Osteocyte (in vitro differentiated cells): ENCODE results near the gene AIG1. TPM values are rescaled to one million over a fixed set of nuclear protein-coding genes. Genes with fewer than 3 reads are reported as not detected.

Experiments
- DNase-seq: peaks from one replicate; pipeline ENCODE4 v3.0.0; 2021; ENCODE audit warnings: mixed read lengths; ENCODE audit not compliant: unreplicated experiment; ENCODE audit errors: extremely low spot score
- H3K27ac Mint-ChIP-seq: one replicate; pipeline ENCODE4 v1.8.0; 2021; ENCODE audit warnings: mild to moderate bottlenecking, mixed read lengths; ENCODE audit not compliant: unreplicated experiment
- H3K27me3 Mint-ChIP-seq: one replicate; pipeline ENCODE4 v1.8.0; 2021; ENCODE audit warnings: mixed read lengths; ENCODE audit not compliant: unreplicated experiment
- H3K36me3 Mint-ChIP-seq: one replicate; pipeline ENCODE4 v1.8.0; 2021; ENCODE audit warnings: mixed read lengths; ENCODE audit not compliant: unreplicated experiment
- H3K4me1 Mint-ChIP-seq: one replicate; pipeline ENCODE4 v1.8.0; 2021; ENCODE audit warnings: mixed read lengths; ENCODE audit not compliant: unreplicated experiment
- H3K4me3 Mint-ChIP-seq: one replicate; pipeline ENCODE4 v1.8.0; 2021; ENCODE audit warnings: mild to moderate bottlenecking, moderate library complexity, mixed read lengths; ENCODE audit not compliant: unreplicated experiment
- H3K9me3 Mint-ChIP-seq: one replicate; pipeline ENCODE4 v1.8.0; 2021; ENCODE audit warnings: mixed read lengths; ENCODE audit not compliant: unreplicated experiment
- total RNA-seq: library from RNA; stranded (reverse); gene quantifications from 2 replicates; pipeline ENCODE4 v1.2.1, GENCODE V29; 2021
- TF ChIP-seq, protein P1 (sequence below): fragments of 200-600 bp; sonication (generic); IDR thresholded peaks from 2 replicates; pipeline ENCODE4 v1.5.0; 2021; ENCODE audit warnings: antibody characterized with exemption, mild to moderate bottlenecking, moderate library complexity

The AIG1 gene
- total RNA-seq, 1 donor from 2014 or later, result 40.5 TPM

DNA sequence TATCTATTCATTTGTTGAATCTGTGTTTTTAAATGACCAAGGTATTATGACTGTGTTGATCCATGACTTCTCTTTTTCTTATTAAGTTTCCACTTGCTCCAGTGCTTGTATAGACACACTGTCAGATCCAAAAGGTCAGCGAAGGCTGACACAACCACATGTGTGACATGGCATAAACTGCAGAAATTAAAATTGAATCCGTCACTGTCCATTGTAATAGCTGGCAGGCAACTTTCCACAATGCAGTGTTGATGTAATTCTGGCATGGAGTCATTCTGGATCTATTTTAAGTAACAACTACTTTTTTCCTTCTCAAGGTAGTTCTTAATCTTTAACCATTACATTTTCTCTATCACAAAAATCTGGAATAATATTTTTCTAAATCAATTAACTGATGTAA is 145.3 kb downstream of the AIG1 start:
- H3K27ac Mint-ChIP-seq, result no peak overlapping the region
- H3K27me3 Mint-ChIP-seq, result no peaks in the 10 kb centered on the region
- DNase-seq, result no peak
- no peak overlapping the region for H3K4me3 Mint-ChIP-seq
- H3K9me3 Mint-ChIP-seq, result peaks cover 10% of the 10 kb centered on the region
- H3K36me3 Mint-ChIP-seq, result peaks cover 18% of the 10 kb centered on the region
- TF ChIP-seq, protein P1, sequence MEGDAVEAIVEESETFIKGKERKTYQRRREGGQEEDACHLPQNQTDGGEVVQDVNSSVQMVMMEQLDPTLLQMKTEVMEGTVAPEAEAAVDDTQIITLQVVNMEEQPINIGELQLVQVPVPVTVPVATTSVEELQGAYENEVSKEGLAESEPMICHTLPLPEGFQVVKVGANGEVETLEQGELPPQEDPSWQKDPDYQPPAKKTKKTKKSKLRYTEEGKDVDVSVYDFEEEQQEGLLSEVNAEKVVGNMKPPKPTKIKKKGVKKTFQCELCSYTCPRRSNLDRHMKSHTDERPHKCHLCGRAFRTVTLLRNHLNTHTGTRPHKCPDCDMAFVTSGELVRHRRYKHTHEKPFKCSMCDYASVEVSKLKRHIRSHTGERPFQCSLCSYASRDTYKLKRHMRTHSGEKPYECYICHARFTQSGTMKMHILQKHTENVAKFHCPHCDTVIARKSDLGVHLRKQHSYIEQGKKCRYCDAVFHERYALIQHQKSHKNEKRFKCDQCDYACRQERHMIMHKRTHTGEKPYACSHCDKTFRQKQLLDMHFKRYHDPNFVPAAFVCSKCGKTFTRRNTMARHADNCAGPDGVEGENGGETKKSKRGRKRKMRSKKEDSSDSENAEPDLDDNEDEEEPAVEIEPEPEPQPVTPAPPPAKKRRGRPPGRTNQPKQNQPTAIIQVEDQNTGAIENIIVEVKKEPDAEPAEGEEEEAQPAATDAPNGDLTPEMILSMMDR, result no peak
- H3K4me1 Mint-ChIP-seq, result no peaks in the 10 kb centered on the region

DNA sequence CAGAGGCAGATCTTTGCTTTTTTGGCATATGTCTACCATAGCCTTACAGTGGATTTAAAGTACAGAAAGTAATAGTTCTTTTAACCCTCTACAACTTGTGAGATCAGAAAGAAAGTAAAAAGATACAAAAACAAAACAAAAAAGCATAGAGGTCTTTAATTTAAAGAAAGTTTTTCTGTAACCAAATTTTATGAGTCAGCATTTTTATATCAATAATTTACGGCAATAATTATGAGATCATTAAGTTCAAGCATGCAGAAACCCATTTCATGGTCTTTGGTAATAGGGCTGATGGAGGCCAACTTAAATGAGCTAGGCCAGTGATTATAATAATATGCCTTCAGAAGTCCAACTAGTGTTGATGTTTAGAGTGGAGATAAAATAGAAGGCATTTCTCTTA is 145.9 kb downstream of the AIG1 start:
- DNase-seq, result no peak
- Mint-ChIP-seq H3K9me3 (peaks cover 10% of the 10 kb centered on the region), H3K4me3 (no peak overlapping the region), H3K27me3 (no peaks in the 10 kb centered on the region), H3K4me1 (no peaks in the 10 kb centered on the region), H3K36me3 (peaks cover 19% of the 10 kb centered on the region), H3K27ac (no peak overlapping the region)
- TF ChIP-seq, protein P1, result no peak

DNA sequence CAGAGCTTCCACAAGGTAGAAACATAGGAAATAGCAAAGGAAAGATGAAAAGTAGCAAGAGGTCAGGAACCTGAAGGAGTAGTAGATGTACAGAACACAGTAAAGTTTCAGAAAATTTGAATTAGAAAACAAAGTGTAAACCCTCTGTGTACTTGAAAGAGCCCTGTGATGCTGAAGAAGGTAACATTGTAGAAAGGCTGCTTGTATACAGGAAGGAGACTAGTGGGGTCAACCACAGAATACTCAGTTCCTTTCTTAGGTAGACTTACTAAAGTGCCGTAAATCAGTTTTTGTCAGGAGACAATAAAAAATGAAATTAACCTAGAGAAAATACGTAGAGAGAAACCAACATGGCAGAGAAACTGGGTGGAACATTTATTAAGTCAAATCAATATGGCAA is 149.7 kb downstream of the AIG1 start:
- Mint-ChIP-seq H3K27me3 (no peaks in the 10 kb centered on the region), H3K36me3 (peaks cover 4% of the 10 kb centered on the region), H3K4me3 (no peak overlapping the region), H3K4me1 (no peaks in the 10 kb centered on the region), H3K27ac (no peak overlapping the region), H3K9me3 (no peaks in the 10 kb centered on the region)
- no peak for DNase-seq
- TF ChIP-seq, protein P1, result no peak

DNA sequence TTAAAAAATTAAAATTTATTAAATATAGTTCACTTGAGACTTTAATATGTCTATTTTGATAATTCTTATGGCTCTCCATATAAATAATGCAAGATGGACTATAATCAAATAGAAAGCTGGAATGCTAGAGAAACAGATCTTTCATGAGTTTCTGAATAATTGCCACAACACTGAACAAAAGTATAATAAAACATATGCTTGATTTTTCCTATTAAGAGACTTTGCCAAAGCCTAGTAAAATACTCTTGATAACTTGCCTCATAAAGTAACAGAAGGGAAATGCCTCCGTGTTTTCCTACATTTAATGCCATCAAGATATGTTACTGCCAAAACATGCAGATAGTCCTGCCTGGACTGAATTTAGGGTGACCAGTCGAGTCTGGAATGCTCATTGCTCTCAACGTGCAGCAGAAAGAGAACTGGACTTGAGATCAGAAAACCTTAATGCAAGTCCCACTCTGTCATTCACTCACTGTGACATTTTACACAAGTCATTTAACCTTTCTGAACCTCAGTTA is 153.2 kb downstream of the AIG1 start:
- no peak for DNase-seq
- Mint-ChIP-seq H3K27me3 (no peaks in the 10 kb centered on the region), H3K4me1 (no peaks in the 10 kb centered on the region), H3K9me3 (no peaks in the 10 kb centered on the region), H3K27ac (no peak overlapping the region), H3K36me3 (peaks cover 4% of the 10 kb centered on the region), H3K4me3 (no peak overlapping the region)
- TF ChIP-seq, protein P1, result no peak

DNA sequence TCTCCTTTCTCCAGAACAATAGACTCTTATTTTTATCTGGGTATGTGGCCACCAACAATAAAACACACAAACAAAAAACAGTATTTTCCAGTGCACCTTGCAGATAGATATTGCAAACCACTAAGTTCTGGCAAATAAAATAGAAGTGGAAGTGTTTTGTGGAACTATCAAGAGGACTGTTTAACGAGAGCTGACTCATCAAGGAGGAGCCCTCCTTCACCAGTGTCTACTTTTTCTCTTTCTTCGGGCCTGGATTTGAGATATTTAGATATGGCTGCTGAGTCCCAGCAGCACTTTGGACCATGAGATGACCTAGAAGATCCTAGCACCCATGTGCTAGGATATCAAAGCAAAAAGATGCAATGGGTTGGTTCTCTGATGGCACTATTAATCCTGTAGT is 154.7 kb downstream of the AIG1 start:
- Mint-ChIP-seq H3K27me3 (no peaks in the 10 kb centered on the region), H3K9me3 (no peaks in the 10 kb centered on the region), H3K27ac (no peak overlapping the region), H3K4me3 (no peak overlapping the region), H3K36me3 (peaks cover 11% of the 10 kb centered on the region), H3K4me1 (no peaks in the 10 kb centered on the region)
- DNase-seq, result no peak
- TF ChIP-seq, protein P1, result no peak
